Testis (tissue), 2 donors: Measurements from ENCODE around the gene XAGE1A.
"Not testable (repeated sequence)": the region's sequence is repeated elsewhere in the genome, so short reads cannot be mapped to it uniquely, and the experiment has no call there.

Source experiments
- POLR2A ChIP-seq: fragments of 450-650 bp; IDR thresholded peaks from one replicate; pipeline ENCODE4 v1.6.1; 2017; ENCODE audit warnings: antibody characterized with exemption, mild to moderate bottlenecking, moderate library complexity
- TF ChIP-seq, protein P1 (sequence below), 3 experiments: fragments of 450-650 bp in 2 of 3; fragments of 200-600 bp in 1 of 3; sonication (generic) in 1 of 3; IDR thresholded peaks; one replicate each; pipeline ENCODE4 v1.5.1; 2016 to 2019; ENCODE audit warnings: antibody characterized with exemption in 3 of 3, mild to moderate bottlenecking in 2 of 3, moderate library complexity in 1 of 3

DNA sequence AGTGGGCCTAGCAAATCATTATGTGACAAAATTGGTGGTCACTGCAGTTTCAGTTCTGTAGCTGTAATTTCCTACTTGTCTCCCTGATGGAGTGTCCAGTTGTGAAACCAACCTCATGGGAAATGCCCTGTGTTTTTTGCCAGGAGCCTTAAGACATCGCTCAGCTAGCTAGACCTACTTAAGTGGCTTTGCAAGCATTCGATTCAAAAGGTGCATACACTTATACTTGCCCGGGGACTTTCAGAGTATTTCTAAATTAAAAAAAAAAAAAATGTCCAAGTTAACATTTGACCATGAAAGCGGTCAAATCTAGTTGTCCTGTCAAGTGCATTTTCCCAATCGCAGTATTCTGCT is 788 bp downstream of the XAGE1A start:
- TF ChIP-seq, protein P1, sequence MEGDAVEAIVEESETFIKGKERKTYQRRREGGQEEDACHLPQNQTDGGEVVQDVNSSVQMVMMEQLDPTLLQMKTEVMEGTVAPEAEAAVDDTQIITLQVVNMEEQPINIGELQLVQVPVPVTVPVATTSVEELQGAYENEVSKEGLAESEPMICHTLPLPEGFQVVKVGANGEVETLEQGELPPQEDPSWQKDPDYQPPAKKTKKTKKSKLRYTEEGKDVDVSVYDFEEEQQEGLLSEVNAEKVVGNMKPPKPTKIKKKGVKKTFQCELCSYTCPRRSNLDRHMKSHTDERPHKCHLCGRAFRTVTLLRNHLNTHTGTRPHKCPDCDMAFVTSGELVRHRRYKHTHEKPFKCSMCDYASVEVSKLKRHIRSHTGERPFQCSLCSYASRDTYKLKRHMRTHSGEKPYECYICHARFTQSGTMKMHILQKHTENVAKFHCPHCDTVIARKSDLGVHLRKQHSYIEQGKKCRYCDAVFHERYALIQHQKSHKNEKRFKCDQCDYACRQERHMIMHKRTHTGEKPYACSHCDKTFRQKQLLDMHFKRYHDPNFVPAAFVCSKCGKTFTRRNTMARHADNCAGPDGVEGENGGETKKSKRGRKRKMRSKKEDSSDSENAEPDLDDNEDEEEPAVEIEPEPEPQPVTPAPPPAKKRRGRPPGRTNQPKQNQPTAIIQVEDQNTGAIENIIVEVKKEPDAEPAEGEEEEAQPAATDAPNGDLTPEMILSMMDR (IDR thresholded peaks at IDR 0.05), result not testable (repeated sequence)
- not testable (repeated sequence) for TF ChIP-seq POLR2A
